B cell (primary cell): ENCODE data around the gene CHKB.

Experiments
- EZH2 ChIP-seq: IDR thresholded peaks from 2 replicates; pipeline ENCODE4 v1.6.1; 2012; ENCODE audit warnings: borderline replicate concordance, low read depth, mild to moderate bottlenecking, moderate library complexity, low read length; ENCODE audit not compliant: insufficient read depth, poor library complexity, severe bottlenecking
- TF ChIP-seq, protein P1 (sequence below): fragments of 200-600 bp; IDR thresholded peaks from one replicate; pipeline ENCODE4 v1.8.0; 2022; ENCODE audit warnings: antibody characterized with exemption, mild to moderate bottlenecking

GRCh38 chr22:50585238-50585637 lies 2.6 kb upstream of the CHKB start:
- TF ChIP-seq, protein P1, sequence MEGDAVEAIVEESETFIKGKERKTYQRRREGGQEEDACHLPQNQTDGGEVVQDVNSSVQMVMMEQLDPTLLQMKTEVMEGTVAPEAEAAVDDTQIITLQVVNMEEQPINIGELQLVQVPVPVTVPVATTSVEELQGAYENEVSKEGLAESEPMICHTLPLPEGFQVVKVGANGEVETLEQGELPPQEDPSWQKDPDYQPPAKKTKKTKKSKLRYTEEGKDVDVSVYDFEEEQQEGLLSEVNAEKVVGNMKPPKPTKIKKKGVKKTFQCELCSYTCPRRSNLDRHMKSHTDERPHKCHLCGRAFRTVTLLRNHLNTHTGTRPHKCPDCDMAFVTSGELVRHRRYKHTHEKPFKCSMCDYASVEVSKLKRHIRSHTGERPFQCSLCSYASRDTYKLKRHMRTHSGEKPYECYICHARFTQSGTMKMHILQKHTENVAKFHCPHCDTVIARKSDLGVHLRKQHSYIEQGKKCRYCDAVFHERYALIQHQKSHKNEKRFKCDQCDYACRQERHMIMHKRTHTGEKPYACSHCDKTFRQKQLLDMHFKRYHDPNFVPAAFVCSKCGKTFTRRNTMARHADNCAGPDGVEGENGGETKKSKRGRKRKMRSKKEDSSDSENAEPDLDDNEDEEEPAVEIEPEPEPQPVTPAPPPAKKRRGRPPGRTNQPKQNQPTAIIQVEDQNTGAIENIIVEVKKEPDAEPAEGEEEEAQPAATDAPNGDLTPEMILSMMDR: no peak
- no peak for TF ChIP-seq EZH2
